ENCODE data around the gene TCF4.

Gene TCF4

GRCh38 chr18:55588111-55588869, at the start of gene TCF4:
TSS of gene TCF4 (minus strand) at chr18:55588192. CDS start at chr18:55587116, 1,076 bp downstream.
- DNase-seq (ENCODE audit: low spot score): no peak

- no peak for DNase-seq (ENCODE audit: low spot score)
Measured at GRCh38 chr18:55637204-55637603, 49.2 kb upstream of the TCF4 start.

GRCh38 chr18:55635439-55635838, 47.4 kb upstream of the TCF4 start:
- DNase-seq (ENCODE audit: low spot score): no peak

GRCh38 chr18:55634545-55634944, 46.6 kb upstream of the TCF4 start:
- DNase-seq (ENCODE audit: low spot score): no peak

DNA sequence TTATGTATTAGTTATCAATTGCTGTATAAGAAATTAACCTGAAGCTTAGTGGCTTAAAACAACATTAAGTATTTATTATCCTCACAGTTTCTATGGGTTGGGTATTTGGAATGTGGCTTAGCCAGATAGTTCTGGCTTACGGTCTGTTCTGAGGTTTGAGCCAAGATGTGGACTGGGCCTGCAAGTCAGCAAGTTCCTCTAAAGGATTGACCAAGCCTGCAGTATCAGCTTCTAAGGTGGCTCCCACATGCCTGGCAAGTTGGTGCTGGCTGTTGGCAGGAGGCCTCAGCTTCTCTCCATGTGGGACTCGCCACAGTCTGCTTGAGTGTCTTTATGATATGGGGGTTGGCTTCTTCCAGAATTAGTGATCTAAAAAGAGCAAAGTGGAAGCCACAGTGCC, 45.0 kb upstream of the TCF4 start:
- no peak for DNase-seq (ENCODE audit: low spot score)

DNA sequence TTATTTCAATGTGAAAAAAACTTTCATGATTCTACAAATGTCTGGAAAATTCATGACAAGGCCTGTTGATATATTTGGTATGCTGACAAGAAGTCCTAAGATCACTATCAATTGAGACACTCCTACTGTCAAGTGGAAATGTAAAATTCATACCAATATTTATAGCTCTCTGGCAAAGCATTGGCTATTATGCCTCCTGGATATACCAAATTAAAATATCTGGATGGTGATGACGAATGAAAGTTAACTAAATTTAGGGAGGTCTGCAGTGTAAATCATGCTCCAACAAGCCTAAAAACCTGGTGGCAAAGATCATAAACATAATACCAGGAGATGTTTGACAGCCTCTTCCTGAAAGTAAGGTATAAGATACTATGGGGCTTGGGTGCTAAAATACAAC, 41.1 kb upstream of the TCF4 start:
- DNase-seq (ENCODE audit: low spot score): no peak

- DNase-seq (ENCODE audit: low spot score): no peak
Measured at GRCh38 chr18:55627007-55627406, 39.0 kb upstream of the TCF4 start.

DNA sequence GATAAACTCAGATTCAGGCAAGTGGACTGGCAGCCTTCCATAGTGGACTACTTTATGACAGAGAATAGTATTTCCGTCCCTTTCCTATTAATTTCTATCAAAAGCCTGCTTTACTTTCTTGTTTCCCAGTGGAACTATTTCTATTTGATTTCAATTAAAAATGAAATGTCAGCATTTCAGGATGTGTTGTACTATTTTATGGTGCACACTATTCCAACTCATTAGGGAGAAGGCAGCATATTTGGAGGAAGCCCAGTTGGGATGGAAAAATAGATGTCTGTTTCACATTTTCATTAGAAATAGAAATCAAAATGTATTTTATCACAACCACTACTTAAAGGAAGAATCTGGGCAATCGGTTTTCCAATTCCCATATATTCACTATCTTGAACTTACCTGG, 37.9 kb upstream of the TCF4 start:
- DNase-seq (ENCODE audit: low spot score): no peak

DNA sequence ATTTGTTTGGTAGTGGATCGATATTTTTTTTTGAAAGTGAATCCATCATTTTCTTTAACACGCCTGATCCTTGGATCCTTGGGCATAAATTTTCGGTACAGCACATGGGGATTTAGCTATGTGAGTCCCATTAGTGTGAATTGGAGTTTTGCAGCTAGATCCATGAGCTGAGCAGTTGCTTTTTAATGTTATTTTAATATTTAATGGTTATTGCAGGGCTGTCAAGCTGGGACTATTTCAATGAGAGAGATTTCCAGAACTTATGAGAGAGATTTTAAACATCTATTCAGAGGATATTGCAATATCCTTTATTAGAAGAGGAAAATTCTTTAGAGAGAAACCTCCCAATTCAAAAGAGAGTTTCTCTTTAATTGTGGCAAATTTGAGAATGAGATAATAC, 35.6 kb upstream of the TCF4 start:
- no peak for DNase-seq (ENCODE audit: low spot score)

DNA sequence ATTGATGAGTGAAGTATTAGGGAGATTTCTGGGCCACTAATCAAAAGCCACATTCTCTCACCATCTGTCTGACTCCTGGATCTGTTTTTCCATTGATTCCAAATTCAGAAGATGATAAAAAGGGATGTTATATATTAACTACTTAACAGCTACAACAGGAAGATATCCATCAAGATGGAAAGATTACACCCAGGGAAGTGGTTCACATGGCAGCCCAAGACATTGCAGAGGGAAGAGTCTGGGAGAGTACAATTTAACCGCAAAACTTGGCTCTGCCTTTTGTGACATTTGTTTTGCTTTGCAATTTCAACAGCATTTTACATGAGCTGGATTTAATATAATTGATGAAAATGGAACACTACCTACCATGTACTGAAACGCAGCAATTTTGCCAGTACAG, 22.5 kb upstream of the TCF4 start:
- no peak for DNase-seq (ENCODE audit: low spot score)

- DNase-seq (ENCODE audit: low spot score): no peak
Measured at GRCh38 chr18:55609160-55609825, 21.3 kb upstream of the TCF4 start.

- DNase-seq (ENCODE audit: low spot score): no peak
Measured at GRCh38 chr18:55608497-55608896, 20.5 kb upstream of the TCF4 start.

- no peak for DNase-seq (ENCODE audit: low spot score)
Measured at GRCh38 chr18:55607773-55608172, 19.8 kb upstream of the TCF4 start.

GRCh38 chr18:55605733-55606338, 17.8 kb upstream of the TCF4 start:
- no peak for DNase-seq (ENCODE audit: low spot score)

- DNase-seq (ENCODE audit: low spot score): no peak
Measured at GRCh38 chr18:55603775-55604174, 15.8 kb upstream of the TCF4 start.

DNA sequence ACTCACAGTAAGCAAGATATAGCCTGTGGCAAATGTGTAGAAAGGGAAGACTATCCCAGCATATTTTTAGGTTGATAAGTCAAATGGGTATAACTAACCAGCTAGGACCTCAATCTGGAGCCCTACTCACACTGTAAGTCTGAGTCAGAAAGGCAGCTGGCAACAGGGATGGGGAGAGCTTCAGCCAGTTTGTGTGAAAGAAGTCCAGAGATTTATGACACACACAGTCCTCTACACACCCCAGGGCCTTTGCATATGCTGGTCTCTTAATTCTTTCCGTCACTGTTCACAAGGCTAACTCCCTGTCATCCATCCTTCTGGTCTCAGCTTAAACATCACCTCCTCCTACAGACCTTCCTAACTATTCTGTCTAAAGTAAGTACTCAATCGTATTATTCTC, 5.9 kb upstream of the TCF4 start:
- DNase-seq (ENCODE audit: low spot score): no peak

DNA sequence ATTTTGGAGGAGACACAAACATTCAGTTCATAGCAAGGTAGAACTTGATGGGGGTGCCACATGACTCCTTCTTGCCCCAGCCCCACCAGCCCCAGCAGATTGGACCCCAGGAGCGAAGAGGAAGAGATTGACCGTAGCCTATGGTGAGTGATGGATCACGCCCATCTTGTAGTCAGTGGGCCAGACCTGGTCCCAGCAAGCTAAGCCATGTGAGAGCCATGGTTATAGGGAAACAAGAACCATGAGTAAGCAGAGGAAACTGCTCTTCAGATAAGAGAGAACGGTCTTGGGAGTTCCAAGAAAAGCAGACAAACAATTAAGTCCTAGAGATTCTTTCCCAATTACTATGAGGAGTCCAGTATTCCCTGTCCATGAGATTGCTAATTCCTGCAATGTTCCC, 4.6 kb upstream of the TCF4 start:
- DNase-seq (ENCODE audit: low spot score): no peak

DNA sequence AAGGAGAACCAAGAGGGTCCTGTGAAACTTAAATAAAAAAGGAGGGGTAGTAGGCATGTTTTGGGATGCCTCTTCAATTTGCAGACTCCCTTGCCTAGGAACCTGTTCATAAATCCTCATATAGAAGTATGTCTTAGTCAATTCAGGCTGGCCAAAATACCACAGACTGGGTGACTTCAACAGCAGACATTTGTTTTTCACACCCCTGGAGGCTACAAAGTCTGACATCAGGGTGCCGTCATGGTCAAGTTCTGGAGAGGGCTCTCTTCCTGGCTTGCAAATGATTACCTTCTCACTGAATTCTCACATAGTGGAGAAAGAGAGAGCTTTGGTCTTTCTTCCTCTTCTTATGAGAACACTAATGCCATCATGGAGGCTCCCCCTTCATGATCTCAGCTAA, 4.1 kb upstream of the TCF4 start:
- no peak for DNase-seq (ENCODE audit: low spot score)

GRCh38 chr18:55589625-55590291, 1.8 kb upstream of the TCF4 start:
- DNase-seq (ENCODE audit: low spot score): no peak

GRCh38 chr18:55588870-55589595, 1.0 kb upstream of the TCF4 start:
- no peak for DNase-seq (ENCODE audit: low spot score)

DNA sequence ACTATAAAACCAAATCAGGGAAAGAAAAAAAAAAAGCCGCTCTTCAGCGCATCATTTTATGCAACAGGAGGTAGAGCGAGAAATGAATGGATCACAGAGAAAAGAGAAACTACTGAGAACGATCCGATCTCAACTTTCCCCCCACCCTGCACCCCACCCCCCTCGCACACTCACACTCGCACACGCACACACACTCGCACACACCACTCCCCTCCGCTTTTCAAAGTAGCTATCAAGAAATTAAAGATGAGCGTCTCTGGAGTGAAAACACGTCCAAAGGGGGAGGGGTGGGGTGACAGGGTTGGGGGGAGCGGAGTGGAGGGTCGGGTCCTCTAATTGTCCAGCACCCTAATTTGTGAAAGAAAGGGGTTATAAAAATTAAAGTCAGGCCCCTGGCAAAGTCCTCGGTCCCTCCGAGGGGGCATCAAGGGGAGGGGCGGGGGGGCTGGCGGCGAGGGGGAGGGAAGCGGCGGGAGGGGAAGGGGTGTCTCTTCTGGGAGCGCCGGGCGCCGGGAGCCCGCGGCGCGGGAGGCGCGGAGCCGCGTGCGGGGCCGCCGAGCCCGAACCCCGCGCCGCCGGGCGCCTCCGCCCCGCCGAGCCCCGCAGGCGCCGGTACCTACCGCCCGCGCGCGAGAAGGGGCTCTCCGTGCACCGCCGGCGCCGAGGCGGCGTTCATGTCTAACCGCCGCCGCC, 428 bp downstream of the TCF4 start:
- no peak for DNase-seq (ENCODE audit: low spot score)

All from LoVo (cell line).